ENCODE results near the gene CXCL9.

CXCL9 gene

DNA sequence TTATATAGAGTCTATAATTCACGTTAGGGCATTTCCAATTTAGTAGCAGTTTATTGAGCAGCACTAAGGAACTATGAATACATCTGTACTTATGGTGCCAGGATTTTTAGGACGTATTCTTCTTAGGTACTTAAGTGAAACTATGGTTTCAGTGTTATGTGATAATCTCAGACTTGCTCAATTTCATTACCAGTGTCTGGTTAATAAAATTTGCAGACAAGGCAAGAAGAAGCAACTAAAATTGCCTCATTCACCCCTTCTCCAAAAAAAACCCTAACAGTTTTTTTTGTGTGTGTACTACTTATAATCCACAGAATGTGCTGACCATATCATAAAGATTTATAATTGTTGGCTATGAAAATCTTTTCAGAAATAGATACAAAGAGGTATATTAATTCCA lies 22.0 kb upstream of the CXCL9 start:
- Histone ChIP-seq H3K9ac (ENCODE audit: low read length) (no peak overlapping the region), H3K27ac (ENCODE audit: low read depth, low read length) (no peak overlapping the region), H4K20me1 (ENCODE audit: low read depth, low read length) (no peaks in the 10 kb centered on the region), H3F3A (ENCODE audit: insufficient read depth) (no peaks in the 10 kb centered on the region), H3K4me2 (ENCODE audit: low read depth, low read length, poor library complexity, severe bottlenecking) (no peak overlapping the region), H3K27me3 (ENCODE audit: low read length) (no peaks in the 10 kb centered on the region), H3K9me3 (ENCODE audit: insufficient read depth, low read length) (no peaks in the 10 kb centered on the region), H3K79me2 (ENCODE audit: insufficient read depth, low read length) (no peaks in the 10 kb centered on the region), H3K36me3 (ENCODE audit: low read length) (no peaks in the 10 kb centered on the region), H2AFZ (ENCODE audit: low read depth, low read length, severe bottlenecking) (no peak overlapping the region), H3K9me2 (replicated peaks; ENCODE audit: insufficient read depth, low read length) (no peaks in the 10 kb centered on the region), H3K4me3 (ENCODE audit: insufficient read depth, low read length, poor library complexity, severe bottlenecking) (no peak overlapping the region)
- TF ChIP-seq CTCF (IDR thresholded peaks at IDR 0.05; ENCODE audit: insufficient read depth, low read length, poor library complexity, severe bottlenecking): no peak
- no peak for TF ChIP-seq EZH2phosphoT487 (conservative IDR thresholded peaks at IDR 0.05; ENCODE audit: low read length)

- Histone ChIP-seq H3K79me2 (ENCODE audit: insufficient read depth, low read length) (no peaks in the 10 kb centered on the region), H3F3A (ENCODE audit: insufficient read depth) (no peaks in the 10 kb centered on the region), H2AFZ (ENCODE audit: low read depth, low read length, severe bottlenecking) (no peak overlapping the region), H3K27ac (ENCODE audit: low read depth, low read length) (no peak overlapping the region), H3K9ac (ENCODE audit: low read length) (no peak overlapping the region), H4K20me1 (ENCODE audit: low read depth, low read length) (no peaks in the 10 kb centered on the region), H3K4me3 (ENCODE audit: insufficient read depth, low read length, poor library complexity, severe bottlenecking) (no peak overlapping the region), H3K4me2 (ENCODE audit: low read depth, low read length, poor library complexity, severe bottlenecking) (no peak overlapping the region), H3K9me3 (ENCODE audit: insufficient read depth, low read length) (no peaks in the 10 kb centered on the region), H3K36me3 (ENCODE audit: low read length) (no peaks in the 10 kb centered on the region), H3K27me3 (ENCODE audit: low read length) (no peaks in the 10 kb centered on the region), H3K9me2 (replicated peaks; ENCODE audit: insufficient read depth, low read length) (no peaks in the 10 kb centered on the region)
- TF ChIP-seq CTCF (IDR thresholded peaks at IDR 0.05; ENCODE audit: insufficient read depth, low read length, poor library complexity, severe bottlenecking) (no peak), EZH2phosphoT487 (conservative IDR thresholded peaks at IDR 0.05; ENCODE audit: low read length) (no peak)
These were observed 21.0 kb upstream of the CXCL9 start for GRCh38 chr4:76028350-76028765.

DNA sequence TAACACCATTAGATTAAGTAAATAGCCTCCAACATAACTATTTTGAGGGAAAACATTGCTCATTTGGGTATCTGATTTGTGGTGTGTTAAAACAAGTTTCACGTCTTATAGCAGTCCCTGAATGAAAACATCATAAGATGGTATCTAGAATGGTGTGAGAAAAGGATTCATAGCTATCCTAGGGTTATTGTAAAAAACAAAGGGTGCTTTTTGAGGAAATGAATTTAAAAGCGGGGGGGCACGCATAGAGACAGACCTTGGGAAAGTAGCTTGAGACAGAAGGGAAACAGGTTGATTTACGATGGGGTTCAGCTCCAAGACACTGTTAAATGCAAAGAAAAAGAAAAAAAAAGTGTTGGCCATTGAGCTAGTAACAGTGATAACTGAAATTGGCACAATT lies 16.8 kb upstream of the CXCL9 start:
- Histone ChIP-seq H3K36me3 (ENCODE audit: low read length) (no peaks in the 10 kb centered on the region), H3K27ac (ENCODE audit: low read depth, low read length) (no peak overlapping the region), H3K9ac (ENCODE audit: low read length) (no peak overlapping the region), H3K9me3 (ENCODE audit: insufficient read depth, low read length) (no peaks in the 10 kb centered on the region), H3K4me3 (ENCODE audit: insufficient read depth, low read length, poor library complexity, severe bottlenecking) (no peak overlapping the region), H3K9me2 (replicated peaks; ENCODE audit: insufficient read depth, low read length) (no peaks in the 10 kb centered on the region), H4K20me1 (ENCODE audit: low read depth, low read length) (no peaks in the 10 kb centered on the region), H2AFZ (ENCODE audit: low read depth, low read length, severe bottlenecking) (no peak overlapping the region), H3K79me2 (ENCODE audit: insufficient read depth, low read length) (no peaks in the 10 kb centered on the region), H3F3A (ENCODE audit: insufficient read depth) (no peaks in the 10 kb centered on the region), H3K4me2 (ENCODE audit: low read depth, low read length, poor library complexity, severe bottlenecking) (no peak overlapping the region), H3K27me3 (ENCODE audit: low read length) (no peaks in the 10 kb centered on the region)
- TF ChIP-seq CTCF (IDR thresholded peaks at IDR 0.05; ENCODE audit: insufficient read depth, low read length, poor library complexity, severe bottlenecking) (no peak), EZH2phosphoT487 (conservative IDR thresholded peaks at IDR 0.05; ENCODE audit: low read length) (no peak)

DNA sequence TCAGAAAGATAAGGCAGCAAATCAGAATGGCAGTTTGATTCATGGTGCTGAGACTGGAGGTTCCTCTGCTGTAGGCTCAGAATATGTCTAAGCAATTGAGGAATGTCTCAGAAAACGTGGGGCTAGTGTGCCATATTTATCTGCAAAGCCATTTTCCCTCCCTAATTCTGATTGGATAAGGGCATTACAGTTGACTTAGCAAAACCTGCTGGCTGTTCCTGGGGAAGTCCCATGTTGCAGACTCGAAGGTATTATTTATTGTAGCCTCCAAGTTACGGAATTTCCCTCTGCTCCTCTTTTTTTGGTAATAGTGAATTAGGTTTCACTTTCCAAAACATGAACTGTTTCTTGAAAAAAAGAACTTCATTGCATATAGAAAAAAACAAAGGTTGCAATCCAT lies 16.1 kb upstream of the CXCL9 start, which contains the start of gene CXCL10:
TSS of gene CXCL10 (minus strand) at position 109 of the 400 bp plus-strand sequence. CDS start at position 43, 66 bp downstream.
- Histone ChIP-seq H2AFZ (ENCODE audit: low read depth, low read length, severe bottlenecking) (no peak within 1 kb of the TSS), H3K9me2 (replicated peaks; ENCODE audit: insufficient read depth, low read length) (no peaks in the 10 kb centered on the region), H3K4me2 (ENCODE audit: low read depth, low read length, poor library complexity, severe bottlenecking) (no peak within 1 kb of the TSS), H4K20me1 (ENCODE audit: low read depth, low read length) (no peaks in the 10 kb centered on the region), H3F3A (ENCODE audit: insufficient read depth) (no peaks in the 10 kb centered on the region), H3K36me3 (ENCODE audit: low read length) (no peaks in the 10 kb centered on the region), H3K27me3 (ENCODE audit: low read length) (no peaks in the 10 kb centered on the region), H3K9ac (ENCODE audit: low read length) (no peak within 1 kb of the TSS), H3K27ac (ENCODE audit: low read depth, low read length) (no peak within 1 kb of the TSS), H3K79me2 (ENCODE audit: insufficient read depth, low read length) (no peaks in the 10 kb centered on the region), H3K9me3 (ENCODE audit: insufficient read depth, low read length) (no peaks in the 10 kb centered on the region), H3K4me3 (ENCODE audit: insufficient read depth, low read length, poor library complexity, severe bottlenecking) (no peak within 1 kb of the TSS)
- TF ChIP-seq EZH2phosphoT487 (conservative IDR thresholded peaks at IDR 0.05; ENCODE audit: low read length): no peak
- TF ChIP-seq CTCF (IDR thresholded peaks at IDR 0.05; ENCODE audit: insufficient read depth, low read length, poor library complexity, severe bottlenecking): no peak
